Activated T-cell treated with anti-CD3 and anti-CD28 coated beads, Interleukin-2, amount 50 U/mL, for 24 hours (primary cell): Measurements from ENCODE around the gene RBM15B.
"Not testable (repeated sequence)": the region's sequence is repeated elsewhere in the genome, so short reads cannot be mapped to it uniquely, and the experiment has no call there.

Source experiments
- DNase-seq: peaks from one replicate; pipeline ENCODE4 v3.0.0-alpha.2; 2020
- H3K27ac Mint-ChIP-seq: 2 replicates; pipeline ENCODE4 v1.8.0; 2020; ENCODE audit warnings: mild to moderate bottlenecking, mixed read lengths
- H3K27me3 Mint-ChIP-seq: 2 replicates; pipeline ENCODE4 v1.8.0; 2020; ENCODE audit warnings: mixed read lengths
- H3K36me3 Mint-ChIP-seq: 2 replicates; pipeline ENCODE4 v1.8.0; 2020; ENCODE audit warnings: low read depth, mixed read lengths
- H3K4me1 Mint-ChIP-seq: 2 replicates; pipeline ENCODE4 v1.8.0; 2020; ENCODE audit warnings: low read depth, mixed read lengths
- H3K4me3 Mint-ChIP-seq: 2 replicates; pipeline ENCODE4 v1.8.0; 2020; ENCODE audit warnings: mild to moderate bottlenecking, moderate library complexity, mixed read lengths
- H3K9me3 Mint-ChIP-seq: 2 replicates; pipeline ENCODE4 v1.8.0; 2020; ENCODE audit warnings: mixed read lengths

RBM15B gene

GRCh38 chr3:51384055-51384725, 6.9 kb upstream of the RBM15B start:
- no peaks in the 10 kb centered on the region for H3K9me3 Mint-ChIP-seq
- DNase-seq, result no peak
- H3K27ac Mint-ChIP-seq, result peak overlapping the region; percentile 99
- H3K27me3 Mint-ChIP-seq, result no peaks in the 10 kb centered on the region
- peak overlapping the region; percentile 100 for H3K4me3 Mint-ChIP-seq
- peaks cover 62% of the 10 kb centered on the region for H3K36me3 Mint-ChIP-seq
- peaks cover 42% of the 10 kb centered on the region for H3K4me1 Mint-ChIP-seq

- no peaks in the 10 kb centered on the region for H3K9me3 Mint-ChIP-seq
- H3K4me3 Mint-ChIP-seq, result peak within 1 kb of the TSS; percentile 100
- peak within 1 kb of the TSS; percentile 99 for H3K27ac Mint-ChIP-seq
- peaks cover 46% of the 10 kb centered on the region for H3K4me1 Mint-ChIP-seq
- no peaks in the 10 kb centered on the region for H3K27me3 Mint-ChIP-seq
- peaks cover 70% of the 10 kb centered on the region for H3K36me3 Mint-ChIP-seq
- peak; percentile 96 for DNase-seq
These were observed 6.2 kb upstream of the RBM15B start, which contains the start of gene MANF for GRCh38 chr3:51384726-51385473. Gene MANF, plus strand, starts transcription at chr3:51385291. Its CDS starts 52 bp downstream, at chr3:51385343.

- H3K4me3 Mint-ChIP-seq, result peak overlapping the region; percentile 100
- H3K9me3 Mint-ChIP-seq, result no peaks in the 10 kb centered on the region
- peak overlapping the region; percentile 99 for H3K27ac Mint-ChIP-seq
- peaks cover 77% of the 10 kb centered on the region for H3K36me3 Mint-ChIP-seq
- H3K4me1 Mint-ChIP-seq, result peaks cover 53% of the 10 kb centered on the region
- H3K27me3 Mint-ChIP-seq, result no peaks in the 10 kb centered on the region
- DNase-seq, result no peak
These were observed 5.4 kb upstream of the RBM15B start for GRCh38 chr3:51385621-51386091.

DNA sequence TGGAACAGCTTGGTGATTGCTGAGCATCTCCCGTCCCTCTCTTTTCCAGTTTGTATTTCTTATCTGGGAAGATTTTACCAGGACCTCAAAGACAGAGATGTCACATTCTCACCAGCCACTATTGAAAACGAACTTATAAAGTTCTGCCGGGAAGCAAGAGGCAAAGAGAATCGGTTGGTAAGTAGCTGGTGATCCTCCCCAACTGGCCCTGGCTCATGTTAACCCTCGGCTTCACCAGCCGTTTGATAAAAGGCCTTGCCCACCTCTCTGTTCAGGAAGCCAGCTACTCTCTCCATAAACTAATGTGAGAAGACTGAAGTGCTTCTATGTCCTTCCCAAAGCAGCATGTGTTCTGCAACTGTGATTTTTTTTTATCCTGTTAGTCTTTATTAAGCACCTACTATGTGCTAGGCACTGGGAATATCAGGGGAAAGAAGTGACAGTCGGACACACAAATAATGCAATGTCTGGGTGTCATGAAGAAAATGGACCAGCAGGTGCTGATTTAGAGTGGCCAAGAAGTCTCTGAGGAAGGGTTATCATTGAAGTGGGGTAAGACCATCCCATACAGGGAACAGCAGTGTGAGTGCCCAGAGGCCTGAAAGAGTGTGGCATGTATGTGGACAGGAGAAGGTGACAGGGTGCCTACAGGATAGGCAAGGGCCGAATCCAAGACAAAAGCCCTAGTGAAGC, 4.8 kb upstream of the RBM15B start:
- peak overlapping the region; percentile 99 for H3K27ac Mint-ChIP-seq
- H3K36me3 Mint-ChIP-seq, result peaks cover 79% of the 10 kb centered on the region

DNA sequence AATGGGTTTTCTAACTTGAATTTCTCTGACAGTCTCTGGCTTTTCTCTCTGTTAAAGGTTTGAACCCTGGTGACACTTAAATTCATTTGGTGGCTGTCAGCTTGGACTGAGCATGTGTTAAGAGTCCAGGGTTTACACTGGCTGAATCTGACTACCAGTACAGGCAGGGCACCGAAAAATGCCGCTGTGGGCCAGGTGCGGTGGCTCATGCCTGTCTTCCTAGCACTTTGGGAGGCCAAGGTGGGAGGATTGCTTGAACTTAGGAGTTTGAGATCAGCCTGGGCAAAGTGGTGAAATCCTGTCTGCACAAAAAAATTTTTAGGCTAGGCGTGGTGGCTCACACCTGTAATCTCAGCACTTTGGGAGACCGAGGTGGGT, 4.2 kb upstream of the RBM15B start:
- Mint-ChIP-seq H3K27me3 (no peaks in the 10 kb centered on the region), H3K27ac (peak overlapping the region; percentile 99), H3K9me3 (no peaks in the 10 kb centered on the region), H3K36me3 (peaks cover 82% of the 10 kb centered on the region), H3K4me1 (peaks cover 58% of the 10 kb centered on the region), H3K4me3 (peak overlapping the region; percentile 100)
- peak; percentile 26 for DNase-seq

More for the DNA sequence above, 4.8 kb upstream of the RBM15B start:
- Mint-ChIP-seq H3K9me3 (no peaks in the 10 kb centered on the region), H3K4me3 (peak overlapping the region; percentile 100), H3K27me3 (no peaks in the 10 kb centered on the region), H3K4me1 (peaks cover 56% of the 10 kb centered on the region)
- no peak for DNase-seq

GRCh38 chr3:51387281-51387680, 3.8 kb upstream of the RBM15B start:
- H3K9me3 Mint-ChIP-seq, H3K27me3 Mint-ChIP-seq: not testable (repeated sequence)
- H3K36me3 Mint-ChIP-seq, result peaks cover 84% of the 10 kb centered on the region
- peak overlapping the region; percentile 99 for H3K27ac Mint-ChIP-seq
- peak overlapping the region; percentile 100 for H3K4me3 Mint-ChIP-seq
- DNase-seq, result peak; percentile 25
- peaks cover 59% of the 10 kb centered on the region for H3K4me1 Mint-ChIP-seq

- no peaks in the 10 kb centered on the region for H3K9me3 Mint-ChIP-seq
- peaks cover 88% of the 10 kb centered on the region for H3K36me3 Mint-ChIP-seq
- no peaks in the 10 kb centered on the region for H3K27me3 Mint-ChIP-seq
- H3K27ac Mint-ChIP-seq, result peak overlapping the region; percentile 99
- peak; percentile 28 for DNase-seq
- H3K4me3 Mint-ChIP-seq, result peak overlapping the region; percentile 100
- H3K4me1 Mint-ChIP-seq, result peaks cover 65% of the 10 kb centered on the region
These were observed 2.6 kb upstream of the RBM15B start for GRCh38 chr3:51388286-51389029.

DNA sequence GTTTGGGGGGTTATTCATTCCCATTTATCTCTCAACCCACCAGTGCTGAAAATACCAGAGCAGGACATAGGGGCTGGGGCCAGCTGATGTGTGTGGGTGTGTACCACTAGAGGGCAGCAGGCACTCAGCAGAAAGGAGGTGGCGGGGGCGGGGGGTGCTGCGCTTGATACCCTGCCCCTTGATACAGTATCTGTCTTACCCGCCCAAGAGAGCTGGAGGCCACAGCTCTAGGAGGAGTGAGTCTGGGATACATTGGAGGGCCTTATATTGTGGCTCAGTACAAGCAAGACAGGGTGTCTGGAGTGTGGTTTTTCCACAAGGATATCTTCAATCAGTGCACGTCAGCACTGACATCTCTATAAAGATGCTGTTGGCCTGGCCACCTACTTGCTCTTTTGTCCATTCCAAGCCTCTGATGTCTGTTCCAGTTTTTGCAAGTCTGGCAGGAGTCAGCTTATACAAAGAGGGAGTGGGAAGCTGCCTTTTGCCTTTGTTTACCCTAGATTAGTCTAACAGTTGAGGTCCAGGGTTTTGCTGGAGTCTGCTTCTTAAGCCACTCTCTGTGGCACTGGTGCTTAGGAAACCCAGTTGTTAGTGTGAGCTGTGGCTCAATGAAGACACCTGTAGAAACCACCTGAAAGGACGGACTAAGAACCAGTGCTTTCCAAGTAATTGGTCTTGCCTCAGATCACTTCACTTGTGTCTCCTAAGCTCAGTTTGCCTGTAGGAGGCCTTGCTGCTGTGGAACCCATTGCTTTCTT, 1.5 kb upstream of the RBM15B start:
- peaks cover 88% of the 10 kb centered on the region for H3K36me3 Mint-ChIP-seq
- peak overlapping the region; percentile 25 for H3K4me3 Mint-ChIP-seq
- H3K27me3 Mint-ChIP-seq, result no peaks in the 10 kb centered on the region
- H3K27ac Mint-ChIP-seq, result peak overlapping the region; percentile 99
- peak; percentile 59 for DNase-seq
- no peaks in the 10 kb centered on the region for H3K9me3 Mint-ChIP-seq
- peaks cover 71% of the 10 kb centered on the region for H3K4me1 Mint-ChIP-seq

- Mint-ChIP-seq H3K4me1 (peaks cover 80% of the 10 kb centered on the region), H3K4me3 (peak overlapping the region; percentile 71), H3K27ac (peak overlapping the region; percentile 99), H3K27me3 (no peaks in the 10 kb centered on the region), H3K36me3 (peaks cover 91% of the 10 kb centered on the region), H3K9me3 (no peaks in the 10 kb centered on the region)
- no peak for DNase-seq
These were observed 625 bp upstream of the RBM15B start for GRCh38 chr3:51390246-51391074.

GRCh38 chr3:51391566-51392354, 675 bp downstream of the RBM15B start:
- peaks cover 91% of the 10 kb centered on the region for H3K36me3 Mint-ChIP-seq
- H3K9me3 Mint-ChIP-seq, result no peaks in the 10 kb centered on the region
- H3K27me3 Mint-ChIP-seq, result no peaks in the 10 kb centered on the region
- peak overlapping the region; percentile 87 for H3K4me3 Mint-ChIP-seq
- H3K4me1 Mint-ChIP-seq, result peaks cover 85% of the 10 kb centered on the region
- H3K27ac Mint-ChIP-seq, result peak overlapping the region; percentile 94
- peak; percentile 75 for DNase-seq

DNA sequence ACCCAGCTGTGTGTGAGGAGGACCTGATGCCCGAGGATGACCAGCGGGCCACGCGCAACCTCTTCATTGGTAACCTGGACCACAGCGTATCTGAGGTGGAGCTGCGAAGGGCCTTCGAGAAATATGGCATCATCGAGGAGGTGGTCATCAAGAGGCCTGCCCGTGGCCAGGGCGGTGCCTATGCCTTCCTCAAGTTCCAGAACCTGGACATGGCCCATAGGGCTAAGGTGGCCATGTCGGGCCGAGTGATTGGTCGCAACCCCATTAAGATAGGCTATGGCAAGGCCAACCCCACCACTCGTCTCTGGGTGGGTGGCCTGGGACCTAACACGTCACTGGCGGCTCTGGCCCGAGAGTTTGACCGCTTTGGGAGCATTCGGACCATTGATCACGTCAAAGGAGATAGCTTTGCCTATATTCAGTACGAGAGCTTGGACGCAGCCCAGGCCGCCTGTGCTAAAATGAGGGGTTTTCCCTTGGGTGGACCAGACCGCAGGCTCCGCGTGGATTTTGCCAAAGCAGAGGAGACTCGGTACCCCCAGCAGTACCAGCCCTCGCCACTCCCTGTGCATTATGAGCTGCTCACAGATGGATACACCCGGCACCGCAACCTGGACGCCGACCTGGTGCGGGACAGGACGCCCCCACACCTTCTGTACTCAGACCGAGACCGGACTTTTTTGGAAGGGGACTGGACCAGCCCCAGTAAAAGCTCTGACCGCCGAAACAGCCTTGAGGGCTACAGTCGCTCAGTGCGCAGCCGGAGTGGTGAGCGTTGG, 1.5 kb downstream of the RBM15B start:
- Mint-ChIP-seq H3K9me3 (no peaks in the 10 kb centered on the region), H3K27ac (peak overlapping the region; percentile 94), H3K27me3 (no peaks in the 10 kb centered on the region), H3K4me1 (peaks cover 84% of the 10 kb centered on the region), H3K4me3 (peak overlapping the region; percentile 87), H3K36me3 (peaks cover 91% of the 10 kb centered on the region)
- peak; percentile 36 for DNase-seq

DNA sequence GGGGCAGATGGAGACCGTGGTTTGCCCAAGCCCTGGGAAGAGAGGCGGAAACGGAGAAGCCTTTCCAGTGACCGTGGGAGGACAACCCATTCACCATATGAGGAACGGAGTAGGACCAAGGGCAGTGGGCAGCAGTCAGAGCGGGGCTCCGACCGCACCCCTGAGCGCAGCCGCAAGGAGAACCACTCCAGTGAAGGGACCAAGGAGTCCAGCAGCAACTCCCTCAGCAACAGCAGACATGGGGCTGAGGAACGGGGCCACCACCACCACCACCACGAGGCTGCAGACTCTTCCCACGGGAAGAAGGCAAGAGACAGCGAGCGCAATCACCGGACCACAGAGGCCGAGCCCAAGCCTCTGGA, 2.0 kb downstream of the RBM15B start:
- H3K27me3 Mint-ChIP-seq, result no peaks in the 10 kb centered on the region
- peaks cover 89% of the 10 kb centered on the region for H3K36me3 Mint-ChIP-seq
- peak overlapping the region; percentile 87 for H3K4me3 Mint-ChIP-seq
- peak overlapping the region; percentile 94 for H3K27ac Mint-ChIP-seq
- H3K9me3 Mint-ChIP-seq, result no peaks in the 10 kb centered on the region
- no peak for DNase-seq
- peaks cover 79% of the 10 kb centered on the region for H3K4me1 Mint-ChIP-seq
